Superior temporal gyrus (tissue), 1 donor: ENCODE results near the gene CDK5R2.

Source experiments
- DNase-seq: peaks from one replicate; pipeline ENCODE4 v3.0.0-alpha.2; 2016; ENCODE audit errors: extremely low spot score

Gene CDK5R2

GRCh38 chr2:219002395-219003266, 43.2 kb downstream of the CDK5R2 start:
- no peak for DNase-seq

GRCh38 chr2:219003267-219003634, 43.8 kb downstream of the CDK5R2 start:
- no peak for DNase-seq

GRCh38 chr2:219003979-219004378, 44.5 kb downstream of the CDK5R2 start:
- no peak for DNase-seq

GRCh38 chr2:219009294-219009693, 49.8 kb downstream of the CDK5R2 start:
- DNase-seq = no peak

GRCh38 chr2:219010162-219010756, 50.8 kb downstream of the CDK5R2 start:
- DNase-seq = no peak

GRCh38 chr2:219010873-219011272, 51.4 kb downstream of the CDK5R2 start:
- DNase-seq = no peak
